Effector memory CD4-positive, alpha-beta T cell (primary cell): ENCODE measurements around the gene ARAP3.
A peak's percentile ranks its signal among the peaks of the same experiment; 100 is the strongest.

Experiments
- DNase-seq, 3 donors: peaks; one replicate each; pipeline ENCODE4 v3.0.0-alpha.2; 2020
- H3K27ac ChIP-seq: 2 replicates; pipeline ENCODE4 v1.7.0; 2013; ENCODE audit warnings: mild to moderate bottlenecking, low read length, moderate library complexity; ENCODE audit not compliant: insufficient read depth, poor library complexity, severe bottlenecking
- H3K27me3 ChIP-seq: replicated peaks from 2 replicates; pipeline ENCODE4 v1.7.0; 2013; ENCODE audit warnings: mild to moderate bottlenecking, low read length; ENCODE audit not compliant: insufficient read depth, control insufficient read depth, poor library complexity, severe bottlenecking
- H3K36me3 ChIP-seq: 2 replicates; pipeline ENCODE4 v1.7.0; 2013; ENCODE audit warnings: mild to moderate bottlenecking, low read length, moderate library complexity; ENCODE audit not compliant: control insufficient read depth, insufficient read depth
- H3K4me1 ChIP-seq: 2 replicates; pipeline ENCODE4 v1.7.0; 2013; ENCODE audit warnings: low read length, mild to moderate bottlenecking; ENCODE audit not compliant: control insufficient read depth, insufficient read depth, poor library complexity, severe bottlenecking
- H3K4me3 ChIP-seq: 2 replicates; pipeline ENCODE4 v1.7.0; 2013; ENCODE audit warnings: low read length, low read depth, mild to moderate bottlenecking; ENCODE audit not compliant: insufficient read depth, poor library complexity, severe bottlenecking
- H3K9me3 ChIP-seq: 2 replicates; pipeline ENCODE4 v1.7.0; 2013; ENCODE audit warnings: mild to moderate bottlenecking, low read length, moderate library complexity; ENCODE audit not compliant: control insufficient read depth

The ARAP3 gene

DNA sequence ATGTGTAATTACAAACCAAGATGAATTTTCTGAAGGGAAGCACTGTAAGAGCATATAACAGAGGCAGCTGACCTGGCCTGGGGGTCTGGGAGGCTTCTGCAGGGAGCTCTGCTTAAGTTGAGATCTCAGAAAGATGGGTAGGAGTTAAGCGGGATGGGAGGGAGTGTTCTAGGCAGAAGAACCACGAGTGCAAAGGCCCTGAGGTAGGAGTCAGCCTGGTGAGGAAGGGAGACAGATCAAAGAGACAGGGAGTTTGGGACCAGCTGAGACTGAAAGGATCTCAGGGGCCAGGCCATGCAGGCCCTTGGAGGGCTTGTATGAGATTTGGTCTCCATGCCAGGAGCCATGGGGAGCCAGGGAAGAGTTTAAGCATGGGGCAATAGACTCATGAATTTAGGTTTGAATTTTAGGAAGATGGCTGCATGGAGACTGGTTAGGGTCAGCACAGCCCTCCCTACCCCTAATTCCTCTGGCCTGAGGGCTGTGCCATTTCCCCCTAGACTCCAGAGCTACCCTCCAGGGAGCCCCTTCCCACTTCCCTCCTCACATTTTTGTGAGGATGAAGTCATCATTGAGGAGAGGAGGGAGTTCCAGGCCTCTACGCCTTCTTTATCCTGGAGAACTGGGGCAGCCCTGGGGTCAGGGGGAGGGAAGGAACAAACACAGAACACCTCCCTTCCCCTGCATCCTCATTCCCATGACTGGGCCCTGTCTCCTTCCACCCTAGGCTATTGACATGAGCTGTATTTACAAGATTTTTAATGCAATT lies 4.8 kb upstream of the ARAP3 start:
- Histone ChIP-seq H3K4me1 (peaks cover 18% of the 10 kb centered on the region), H3K9me3 (no peaks in the 10 kb centered on the region), H3K27ac (no peak overlapping the region), H3K4me3 (no peak overlapping the region), H3K27me3 (no peaks in the 10 kb centered on the region), H3K36me3 (no peaks in the 10 kb centered on the region)
- no peak for DNase-seq

DNA sequence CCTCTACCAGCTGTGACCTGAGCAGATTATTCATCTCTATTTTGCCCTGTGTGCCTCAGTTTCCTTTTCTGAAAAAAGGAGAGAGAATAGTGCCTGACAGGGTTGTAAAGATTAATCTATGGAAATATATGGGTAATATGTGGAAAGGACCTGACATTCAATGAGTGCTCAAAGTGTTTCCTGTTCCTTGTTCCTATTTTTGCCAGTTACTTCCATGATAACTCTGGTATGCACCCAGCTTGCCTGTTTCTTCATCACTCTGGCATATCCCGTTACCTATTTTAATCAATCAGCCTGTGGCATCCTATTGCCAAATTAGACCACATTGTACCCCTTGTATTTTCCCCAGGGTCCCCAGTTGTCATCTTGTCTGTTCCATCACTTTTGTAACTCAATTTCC lies 3.6 kb upstream of the ARAP3 start:
- Histone ChIP-seq H3K27ac (no peak overlapping the region), H3K27me3 (no peaks in the 10 kb centered on the region), H3K9me3 (no peaks in the 10 kb centered on the region), H3K36me3 (no peaks in the 10 kb centered on the region), H3K4me3 (no peak overlapping the region), H3K4me1 (peaks cover 25% of the 10 kb centered on the region)
- no peak for DNase-seq

DNA sequence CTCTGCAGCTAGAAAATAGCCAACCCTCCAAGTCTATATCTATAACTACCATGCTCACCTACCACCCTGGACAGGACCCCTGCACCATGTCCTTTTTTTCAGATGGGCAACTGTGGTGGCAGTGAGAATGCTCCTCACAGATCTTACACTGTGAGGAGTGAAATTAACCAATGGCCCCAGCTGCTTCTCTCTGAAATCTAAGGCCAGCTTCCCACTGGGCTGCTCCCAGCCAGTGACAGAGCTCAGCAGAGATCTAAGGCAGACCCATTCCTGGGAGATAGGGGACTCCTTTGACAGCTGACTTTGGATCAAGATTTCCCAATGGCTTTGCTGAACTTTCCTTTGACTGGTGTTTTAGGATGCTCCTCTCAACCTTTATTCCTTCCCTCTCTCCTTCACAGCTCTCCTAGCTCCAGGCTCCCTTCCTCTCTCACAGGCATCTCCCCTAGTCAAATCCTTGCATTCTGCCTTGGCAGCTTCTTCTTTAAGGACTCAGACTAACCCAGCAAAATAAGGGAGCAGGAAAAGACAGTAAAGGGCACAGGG lies 1.6 kb upstream of the ARAP3 start:
- H3K27me3 ChIP-seq, result no peaks in the 10 kb centered on the region
- H3K27ac ChIP-seq, result no peak overlapping the region
- no peak for DNase-seq
- no peaks in the 10 kb centered on the region for H3K36me3 ChIP-seq
- no peak overlapping the region for H3K4me3 ChIP-seq
- H3K4me1 ChIP-seq, result peaks cover 25% of the 10 kb centered on the region
- H3K9me3 ChIP-seq, result no peaks in the 10 kb centered on the region

DNA sequence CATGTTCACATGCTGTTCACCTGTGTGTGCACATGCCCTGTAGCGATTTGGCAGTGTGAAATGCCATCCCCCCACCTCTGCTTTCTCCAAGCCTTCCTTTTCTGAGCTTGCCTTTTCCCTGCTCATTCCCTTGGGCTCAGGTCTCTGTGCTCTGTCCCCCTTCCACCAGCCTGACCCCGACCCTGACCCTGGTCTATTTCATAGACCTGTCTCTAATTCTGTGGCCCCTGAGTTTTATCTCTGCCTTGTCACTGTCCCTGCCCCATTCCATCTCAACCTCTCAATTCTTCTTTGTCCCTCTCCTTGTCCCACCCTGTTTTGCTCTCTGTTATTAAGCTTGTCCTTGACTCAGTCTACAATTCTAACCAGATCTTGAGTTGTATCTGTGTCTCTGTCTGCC lies 735 bp downstream of the ARAP3 start:
- peaks cover 25% of the 10 kb centered on the region for H3K4me1 ChIP-seq
- H3K4me3 ChIP-seq, result peak overlapping the region; percentile 53
- H3K27ac ChIP-seq, result no peak overlapping the region
- no peaks in the 10 kb centered on the region for H3K27me3 ChIP-seq
- DNase-seq, result no peak
- H3K36me3 ChIP-seq, result no peaks in the 10 kb centered on the region
- no peaks in the 10 kb centered on the region for H3K9me3 ChIP-seq

DNA sequence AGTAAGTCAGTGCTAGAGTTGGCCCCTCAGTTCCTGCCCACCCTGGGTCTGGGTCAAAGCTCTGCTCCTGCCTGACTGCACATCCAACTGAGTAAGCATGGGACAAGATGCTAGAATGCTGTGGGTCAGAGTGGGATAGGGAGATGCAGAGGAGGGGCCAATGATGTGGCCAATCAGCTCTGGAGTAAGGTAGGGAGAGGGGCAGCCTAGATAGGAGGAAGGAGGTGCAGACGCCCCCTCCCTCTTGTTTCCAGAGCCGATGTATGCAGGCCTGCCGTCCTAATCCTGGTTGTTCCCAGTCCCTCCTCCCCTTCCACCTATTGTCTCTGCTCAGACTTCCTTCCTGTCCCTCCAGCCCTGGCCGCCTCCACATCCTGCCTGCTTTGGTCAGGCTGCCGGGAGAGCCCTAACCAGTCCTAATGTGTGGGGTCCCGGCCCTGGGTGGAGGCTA lies 1.3 kb downstream of the ARAP3 start:
- Histone ChIP-seq H3K4me1 (peaks cover 25% of the 10 kb centered on the region), H3K27ac (no peak overlapping the region), H3K4me3 (no peak overlapping the region), H3K9me3 (no peaks in the 10 kb centered on the region), H3K27me3 (no peaks in the 10 kb centered on the region), H3K36me3 (no peaks in the 10 kb centered on the region)
- no peak for DNase-seq

DNA sequence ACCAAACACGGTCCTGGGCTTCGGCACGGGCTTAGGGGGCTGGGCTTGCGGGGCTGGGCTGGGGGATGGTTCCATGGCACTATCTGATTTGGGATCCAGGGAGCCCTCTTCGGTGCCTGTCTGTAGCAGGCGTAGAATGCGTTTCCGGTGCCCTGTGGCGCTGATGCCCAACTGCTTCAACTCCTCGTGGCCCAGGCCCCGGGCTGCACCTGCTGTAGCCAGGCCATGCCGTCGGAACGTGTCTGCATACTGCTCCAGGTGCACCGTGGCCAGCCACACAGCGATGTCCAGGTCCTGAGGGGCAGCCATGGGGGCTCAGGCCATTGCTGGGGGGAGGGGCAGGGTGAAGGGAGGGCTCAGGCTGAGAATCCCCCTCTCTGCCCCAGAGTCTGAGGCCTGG lies 1.9 kb downstream of the ARAP3 start:
- no peak for DNase-seq
- Histone ChIP-seq H3K36me3 (no peaks in the 10 kb centered on the region), H3K9me3 (no peaks in the 10 kb centered on the region), H3K4me3 (no peak overlapping the region), H3K4me1 (peaks cover 25% of the 10 kb centered on the region), H3K27ac (no peak overlapping the region), H3K27me3 (no peaks in the 10 kb centered on the region)

DNA sequence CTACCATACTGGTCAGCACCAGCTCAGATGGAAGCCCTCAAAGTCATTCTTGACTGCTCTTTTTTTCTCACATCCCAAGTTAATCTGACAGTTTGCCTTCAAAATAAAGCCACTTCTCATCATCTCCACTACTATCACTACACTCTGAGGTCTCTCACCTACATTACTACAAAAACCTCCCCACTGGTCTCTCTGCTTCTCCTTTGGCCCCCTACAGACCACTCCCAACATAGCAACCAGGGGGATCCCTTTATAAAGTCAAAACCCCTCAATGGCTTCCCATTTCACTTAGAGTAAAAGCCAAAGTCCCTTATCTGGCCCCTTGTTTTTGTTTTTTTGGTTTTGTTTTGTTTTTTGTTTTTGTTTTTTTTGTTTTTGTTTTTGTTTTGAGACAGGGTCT lies 4.6 kb downstream of the ARAP3 start:
- no peak for DNase-seq
- Histone ChIP-seq H3K9me3 (no peaks in the 10 kb centered on the region), H3K27me3 (no peaks in the 10 kb centered on the region)

DNA sequence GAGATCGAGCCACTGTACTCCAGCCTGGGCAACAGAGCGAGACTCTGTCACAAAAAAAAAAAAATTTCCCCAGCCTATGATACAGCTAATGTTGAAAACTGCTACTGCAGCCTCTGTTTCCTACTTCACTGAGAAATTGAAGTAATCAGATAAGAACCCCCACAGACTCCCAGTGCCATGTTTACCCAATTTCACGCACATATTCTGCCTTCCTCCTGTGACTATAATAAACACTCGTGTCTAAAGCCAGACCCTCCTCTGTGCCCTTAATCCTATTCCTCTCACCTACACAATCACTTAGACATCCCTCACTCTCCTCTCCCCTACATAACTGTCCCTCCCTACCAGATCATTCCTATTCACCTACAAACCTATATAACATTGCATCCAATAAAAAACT lies 6.4 kb downstream of the ARAP3 start:
- Histone ChIP-seq H3K27me3 (no peaks in the 10 kb centered on the region), H3K4me3 (no peak overlapping the region), H3K27ac (no peak overlapping the region), H3K9me3 (no peaks in the 10 kb centered on the region), H3K4me1 (no peaks in the 10 kb centered on the region), H3K36me3 (no peaks in the 10 kb centered on the region)
- no peak for DNase-seq

More for the DNA sequence above, 4.6 kb downstream of the ARAP3 start:
- Histone ChIP-seq H3K4me1 (peaks cover 10% of the 10 kb centered on the region), H3K4me3 (no peak overlapping the region), H3K27ac (no peak overlapping the region), H3K36me3 (no peaks in the 10 kb centered on the region)

DNA sequence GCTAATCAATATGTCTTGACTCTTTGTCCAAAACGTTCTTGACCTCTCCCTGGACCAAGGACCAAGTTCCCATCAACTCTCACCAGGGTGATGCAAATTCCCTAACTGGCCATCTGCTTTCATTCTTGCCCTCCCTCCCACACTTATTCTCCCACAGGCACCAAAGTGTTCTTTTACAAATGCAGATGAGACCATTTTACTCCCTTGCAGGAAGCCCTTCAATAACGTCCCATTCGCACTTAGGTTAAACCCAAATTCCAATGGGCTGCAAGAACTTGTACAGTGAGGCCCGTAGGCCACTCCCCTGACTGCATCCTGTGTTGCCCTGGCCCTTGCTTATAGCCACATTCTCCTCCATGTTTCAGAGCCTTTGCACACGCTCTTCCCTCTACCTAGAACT lies 7.3 kb downstream of the ARAP3 start:
- no peaks in the 10 kb centered on the region for H3K9me3 ChIP-seq
- no peaks in the 10 kb centered on the region for H3K4me1 ChIP-seq
- no peak for DNase-seq
- no peak overlapping the region for H3K27ac ChIP-seq
- H3K36me3 ChIP-seq, result no peaks in the 10 kb centered on the region
- no peaks in the 10 kb centered on the region for H3K27me3 ChIP-seq
- H3K4me3 ChIP-seq, result no peak overlapping the region

DNA sequence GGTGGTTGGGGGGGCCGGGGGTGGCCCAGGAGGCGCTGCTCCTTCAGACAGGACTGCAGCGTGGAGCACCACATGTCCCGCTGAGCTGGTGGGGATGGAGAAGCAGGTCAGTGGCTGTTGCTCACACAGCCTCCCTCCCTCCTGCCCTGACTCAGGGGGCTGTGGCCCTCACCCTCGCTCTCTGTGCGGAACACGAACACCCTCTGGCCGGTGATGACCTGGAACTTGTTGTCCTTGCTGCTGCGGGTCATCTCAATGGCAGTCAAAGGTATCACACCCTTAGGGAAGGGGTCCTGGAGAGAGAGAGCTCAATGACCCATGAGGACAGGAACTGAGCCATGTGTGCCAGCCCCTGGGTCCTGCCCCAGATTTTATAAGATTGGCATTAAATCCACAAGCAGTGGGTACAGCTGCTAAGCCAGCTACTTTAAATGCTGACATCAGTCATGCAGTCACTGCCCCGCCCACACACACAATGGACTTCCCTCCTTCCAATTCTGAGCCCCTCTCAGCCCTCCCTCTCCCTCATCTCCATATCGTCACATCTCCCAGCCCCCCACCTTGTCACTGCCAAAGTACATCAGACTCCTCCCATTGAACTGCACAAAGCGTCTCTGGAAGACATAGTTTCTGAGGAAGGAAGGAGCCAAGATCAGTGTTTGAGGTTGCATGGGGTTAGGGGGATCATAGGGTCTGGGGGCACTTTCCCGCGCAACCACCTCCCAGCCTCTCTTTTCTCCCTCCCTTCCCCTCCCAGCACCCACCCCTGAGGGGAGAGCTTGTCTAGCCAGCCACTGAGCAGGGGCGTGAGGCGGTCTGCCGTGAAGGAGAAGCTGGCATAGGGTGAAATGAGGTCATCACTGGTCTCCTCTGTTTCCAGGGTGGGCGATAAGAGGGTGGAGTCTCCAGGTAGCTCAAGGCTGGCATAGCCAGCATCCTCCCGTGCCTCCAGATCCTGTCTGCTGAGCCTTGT lies 8.9 kb downstream of the ARAP3 start:
- Histone ChIP-seq H3K4me3 (no peak overlapping the region), H3K27me3 (no peaks in the 10 kb centered on the region), H3K9me3 (no peaks in the 10 kb centered on the region), H3K27ac (no peak overlapping the region), H3K4me1 (no peaks in the 10 kb centered on the region), H3K36me3 (no peaks in the 10 kb centered on the region)
- no peak for DNase-seq
